WTC11 (cell line): Measurements from ENCODE around the gene CACHD1. TPM values are rescaled to one million over a fixed set of nuclear protein-coding genes. Genes with fewer than 3 reads are reported as not detected.
A peak's percentile ranks its signal among the peaks of the same experiment; 100 is the strongest.

Experiments
- ATAC-seq: fragments of 200-7000 bp; cut with Tn5 transposase; 2 replicates; pipeline ENCODE4 v1.10.0; 2021; ENCODE audit warnings: mild to moderate bottlenecking, moderate library complexity
- CTCF ChIA-PET: fragments of 300-600 bp; sonication (Branson Sonifier 250); formaldehyde crosslinking; loops from one replicate; lab custom pipeline; 2021; ENCODE audit warnings: antibody characterized with exemption; lab: Charles Lee
- POLR2A ChIA-PET: fragments of 350-600 bp; sonication (Branson Sonifier 250); formaldehyde crosslinking; loops from one replicate; lab custom pipeline; 2021; ENCODE audit warnings: antibody characterized with exemption; lab: Charles Lee
- DNase-seq: peaks from one replicate; pipeline ENCODE4 v3.0.0; 2021; ENCODE audit warnings: low spot score
- H3K27ac Mint-ChIP-seq: 2 replicates; pipeline ENCODE4 v1.8.0; 2021; ENCODE audit warnings: mixed read lengths
- H3K27me3 Mint-ChIP-seq: 2 replicates; pipeline ENCODE4 v1.8.0; 2021; ENCODE audit warnings: low read depth, mild to moderate bottlenecking, moderate library complexity, mixed read lengths
- H3K36me3 Mint-ChIP-seq: 2 replicates; pipeline ENCODE4 v1.8.0; 2021; ENCODE audit warnings: mixed read lengths
- H3K4me1 Mint-ChIP-seq: 2 replicates; pipeline ENCODE4 v1.8.0; 2022; ENCODE audit warnings: mixed read lengths
- H3K4me3 Mint-ChIP-seq: 2 replicates; pipeline ENCODE4 v1.8.0; 2021; ENCODE audit warnings: mild to moderate bottlenecking, moderate library complexity, mixed read lengths
- H3K9me3 Mint-ChIP-seq: 2 replicates; pipeline ENCODE4 v1.8.0; 2021; ENCODE audit warnings: mixed read lengths
- ATF6 ChIP-seq: sonication (generic); formaldehyde crosslinking; IDR thresholded peaks from 2 replicates; pipeline ENCODE4 v1.8.1; 2023; ENCODE audit warnings: mild to moderate bottlenecking, missing genetic modification reagents
- CREM ChIP-seq: sonication (generic); formaldehyde crosslinking; IDR thresholded peaks from 2 replicates; pipeline ENCODE4 v1.8.1; 2022; ENCODE audit warnings: mild to moderate bottlenecking, missing genetic modification reagents, moderate library complexity
- CTCF ChIP-seq: fragments of 200-600 bp; IDR thresholded peaks from 2 replicates; pipeline ENCODE4 v1.8.0; 2022; ENCODE audit warnings: antibody characterized with exemption
- E2F4 ChIP-seq: sonication (generic); formaldehyde crosslinking; IDR thresholded peaks from 2 replicates; pipeline ENCODE4 v1.8.1; 2022; ENCODE audit warnings: low read depth, mild to moderate bottlenecking, moderate library complexity, missing genetic modification reagents, borderline replicate concordance
- ELF4 ChIP-seq: sonication (generic); formaldehyde crosslinking; IDR thresholded peaks from 2 replicates; pipeline ENCODE4 v1.8.1; 2022; ENCODE audit warnings: low read depth, mild to moderate bottlenecking, moderate library complexity, missing genetic modification reagents
- EMX1 ChIP-seq: fragments of 250-450 bp; sonication (Bioruptor Pico); IDR thresholded peaks from 2 replicates; pipeline ENCODE4 v1.8.0; 2021; ENCODE audit warnings: mild to moderate bottlenecking
- FOXK1 ChIP-seq: sonication (generic); formaldehyde crosslinking; IDR thresholded peaks from 2 replicates; pipeline ENCODE4 v1.8.0; 2022; ENCODE audit warnings: mild to moderate bottlenecking, moderate library complexity, missing genetic modification reagents
- GRHL2 ChIP-seq: fragments of 250-450 bp; sonication (Bioruptor Pico); IDR thresholded peaks from 2 replicates; pipeline ENCODE4 v1.8.0; 2022; ENCODE audit warnings: mild to moderate bottlenecking, moderate library complexity; ENCODE audit not compliant: insufficient replicate concordance, severe bottlenecking
- GTF2I ChIP-seq: fragments of 250-450 bp; sonication (Bioruptor Pico); conservative IDR thresholded peaks from 2 replicates; pipeline ENCODE4 v1.4.0; 2021; ENCODE audit warnings: mild to moderate bottlenecking
- HMGA2 ChIP-seq: fragments of 250-450 bp; sonication (Bioruptor Pico); IDR thresholded peaks from 2 replicates; pipeline ENCODE4 v1.4.0; 2021; ENCODE audit warnings: mild to moderate bottlenecking, moderate library complexity
- KAT7 ChIP-seq: sonication (generic); formaldehyde crosslinking; IDR thresholded peaks from 2 replicates; pipeline ENCODE4 v1.8.1; 2023; ENCODE audit warnings: missing genetic modification reagents, mild to moderate bottlenecking, borderline replicate concordance
- MXD4 ChIP-seq: fragments of 250-450 bp; sonication (Bioruptor Pico); IDR thresholded peaks from 2 replicates; pipeline ENCODE4 v1.8.0; 2021; ENCODE audit warnings: mild to moderate bottlenecking, moderate library complexity, borderline replicate concordance
- NFE2L1 ChIP-seq: sonication (generic); formaldehyde crosslinking; IDR thresholded peaks from 2 replicates; pipeline ENCODE4 v1.8.1; 2023; ENCODE audit warnings: missing genetic modification reagents
- NR1H2 ChIP-seq: sonication (generic); formaldehyde crosslinking; IDR thresholded peaks from 2 replicates; pipeline ENCODE4 v1.9.0; 2021; ENCODE audit warnings: mild to moderate bottlenecking, moderate library complexity, missing genetic modification reagents
- OVOL2 ChIP-seq: fragments of 250-450 bp; sonication (Bioruptor Pico); IDR thresholded peaks from 2 replicates; pipeline ENCODE4 v1.9.0; 2021; ENCODE audit warnings: mild to moderate bottlenecking, borderline replicate concordance
- SOX15 ChIP-seq: fragments of 250-450 bp; sonication (Bioruptor Pico); IDR thresholded peaks from 2 replicates; pipeline ENCODE4 v1.9.0; 2021; ENCODE audit warnings: mild to moderate bottlenecking
- TEAD4 ChIP-seq: sonication (generic); formaldehyde crosslinking; IDR thresholded peaks from 2 replicates; pipeline ENCODE4 v1.8.0; 2022; ENCODE audit warnings: mild to moderate bottlenecking, missing genetic modification reagents
- ZMAT4 ChIP-seq: fragments of 250-450 bp; sonication (Bioruptor Pico); IDR thresholded peaks from 2 replicates; pipeline ENCODE4 v1.9.0; 2021; ENCODE audit warnings: mild to moderate bottlenecking
- total RNA-seq: library from RNA; stranded (reverse); gene quantifications from 3 replicates; pipeline ENCODE4 v1.2.3, GENCODE V29; 2021
- TF ChIP-seq, protein P1 (sequence below): sonication (generic); formaldehyde crosslinking; IDR thresholded peaks from 2 replicates; pipeline ENCODE4 v1.8.1; 2022; ENCODE audit warnings: mild to moderate bottlenecking, missing genetic modification reagents, moderate library complexity, borderline replicate concordance
- TF ChIP-seq, protein P2 (sequence below): fragments of 250-450 bp; sonication (Bioruptor Pico); conservative IDR thresholded peaks from 2 replicates; pipeline ENCODE4 v1.9.0; 2021; ENCODE audit warnings: mild to moderate bottlenecking
- TF ChIP-seq, protein P3 (sequence below): sonication (generic); formaldehyde crosslinking; IDR thresholded peaks from 2 replicates; pipeline ENCODE4 v1.8.0; 2022; ENCODE audit warnings: mild to moderate bottlenecking, missing genetic modification reagents

The CACHD1 gene
- total RNA-seq, 1 experiment from 2014 or later: 26.3 TPM

DNA sequence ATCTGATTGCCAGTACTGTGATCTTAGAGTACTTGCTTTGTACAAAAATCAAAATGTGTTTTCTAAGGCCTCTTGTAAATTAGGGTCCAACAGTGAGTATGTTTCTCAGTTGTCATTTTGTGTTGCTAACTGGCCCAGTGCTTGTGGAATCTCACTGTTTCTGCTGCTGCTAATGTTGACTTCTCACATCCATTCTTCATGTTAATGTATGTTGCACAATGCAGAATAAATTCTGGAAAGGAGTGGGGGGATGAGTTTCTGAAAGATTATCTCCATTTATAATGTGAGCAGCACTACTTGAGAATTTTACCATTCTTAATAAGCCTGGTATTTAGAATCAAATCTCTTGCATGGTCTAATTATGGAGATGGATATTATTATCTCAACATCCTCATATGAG, 57.9 kb downstream of the CACHD1 start:
- POLR2A ChIA-PET: no interaction called here
- H3K4me1 Mint-ChIP-seq: peaks cover 85% of the 10 kb centered on the region
- 0 out of 2 replicates have a peak, but pooled peaks cover 6% of the 10 kb centered on the region for H3K9me3 Mint-ChIP-seq
- no peak overlapping the region for H3K27ac Mint-ChIP-seq
- ATAC-seq: no peak
- CTCF ChIA-PET: no interaction called here
- no peak for DNase-seq
- peaks cover 3% of the 10 kb centered on the region; the same call in 1 of the 2 replicates for H3K36me3 Mint-ChIP-seq
- TF ChIP-seq ZMAT4 (CRISPR knock-in tag) (no peak), ATF6 (CRISPR knock-in tag) (no peak), OVOL2 (CRISPR knock-in tag) (no peak), NFE2L1 (CRISPR knock-in tag) (no peak)
- TF ChIP-seq, protein P1, sequence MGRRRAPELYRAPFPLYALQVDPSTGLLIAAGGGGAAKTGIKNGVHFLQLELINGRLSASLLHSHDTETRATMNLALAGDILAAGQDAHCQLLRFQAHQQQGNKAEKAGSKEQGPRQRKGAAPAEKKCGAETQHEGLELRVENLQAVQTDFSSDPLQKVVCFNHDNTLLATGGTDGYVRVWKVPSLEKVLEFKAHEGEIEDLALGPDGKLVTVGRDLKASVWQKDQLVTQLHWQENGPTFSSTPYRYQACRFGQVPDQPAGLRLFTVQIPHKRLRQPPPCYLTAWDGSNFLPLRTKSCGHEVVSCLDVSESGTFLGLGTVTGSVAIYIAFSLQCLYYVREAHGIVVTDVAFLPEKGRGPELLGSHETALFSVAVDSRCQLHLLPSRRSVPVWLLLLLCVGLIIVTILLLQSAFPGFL: no peak
- H3K27me3 Mint-ChIP-seq: no peaks in the 10 kb centered on the region
- H3K4me3 Mint-ChIP-seq: no peak overlapping the region

GRCh38 chr1:64530969-64531692, 61.2 kb downstream of the CACHD1 start:
- H3K4me3 Mint-ChIP-seq: no peak overlapping the region
- no peak for ATAC-seq
- peaks cover 9% of the 10 kb centered on the region for H3K36me3 Mint-ChIP-seq
- H3K27ac Mint-ChIP-seq: peak overlapping the region; percentile 13; the same call in 1 of the 2 replicates
- peaks cover 69% of the 10 kb centered on the region for H3K4me1 Mint-ChIP-seq
- CTCF ChIA-PET: no interaction called here
- no peaks in the 10 kb centered on the region for H3K27me3 Mint-ChIP-seq
- POLR2A ChIA-PET: no interaction called here
- no peak for DNase-seq
- peaks cover 13% of the 10 kb centered on the region for H3K9me3 Mint-ChIP-seq
- no peak for TF ChIP-seq FOXK1 (CRISPR knock-in tag)
- TF ChIP-seq NR1H2 (CRISPR knock-in tag): no peak
- TF ChIP-seq E2F4: no peak
- TF ChIP-seq EMX1 (CRISPR knock-in tag): no peak
- TF ChIP-seq TEAD4: no peak

GRCh38 chr1:64532646-64533045, 62.7 kb downstream of the CACHD1 start:
- peaks cover 70% of the 10 kb centered on the region for H3K4me1 Mint-ChIP-seq
- H3K27ac Mint-ChIP-seq: peak overlapping the region; percentile 40
- ATAC-seq (no peak), DNase-seq (no peak)
- ChIA-PET POLR2A (no interaction called here), CTCF (no interaction called here)
- TF ChIP-seq SOX15 (CRISPR knock-in tag) (no peak), KAT7 (CRISPR knock-in tag) (no peak), ELF4 (CRISPR knock-in tag) (no peak), GTF2I (CRISPR knock-in tag) (no peak), GRHL2 (CRISPR knock-in tag) (no peak), MXD4 (CRISPR knock-in tag) (no peak), CTCF (no peak), HMGA2 (CRISPR knock-in tag) (no peak), CREM (CRISPR knock-in tag) (no peak)
- TF ChIP-seq, protein P2, sequence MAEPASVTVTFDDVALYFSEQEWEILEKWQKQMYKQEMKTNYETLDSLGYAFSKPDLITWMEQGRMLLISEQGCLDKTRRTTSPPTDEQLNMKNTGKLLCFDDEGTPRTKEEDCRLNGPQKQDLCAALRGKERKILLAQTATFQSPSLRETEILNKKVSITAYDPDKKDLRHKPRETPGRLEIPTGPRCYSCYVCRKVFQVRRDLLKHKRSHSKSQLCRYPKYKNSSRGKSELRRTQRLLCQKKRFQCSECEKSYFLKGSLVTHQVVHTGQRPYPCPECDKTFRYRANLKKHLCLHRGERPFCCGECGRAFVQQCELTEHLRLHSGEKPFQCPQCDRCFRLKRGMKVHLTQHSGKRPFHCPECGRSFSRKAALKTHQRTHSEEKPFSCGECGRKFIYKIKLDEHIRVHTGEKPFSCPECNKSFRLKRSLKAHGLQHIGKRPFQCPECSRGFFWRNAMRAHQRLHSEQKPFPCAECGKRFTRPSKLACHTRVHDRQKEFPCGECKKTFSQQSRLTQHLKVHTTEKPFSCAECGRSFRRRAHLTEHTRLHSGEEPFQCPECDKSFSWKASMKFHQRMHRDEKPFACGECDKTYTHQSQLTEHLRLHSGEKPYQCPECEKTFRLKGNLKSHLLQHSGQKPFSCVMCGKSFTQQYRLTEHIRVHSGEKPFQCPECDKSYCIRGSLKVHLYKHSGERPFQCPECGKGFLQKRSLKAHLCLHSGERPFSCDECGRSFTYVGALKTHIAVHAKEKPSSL (CRISPR knock-in tag): no peak
- TF ChIP-seq, protein P3, sequence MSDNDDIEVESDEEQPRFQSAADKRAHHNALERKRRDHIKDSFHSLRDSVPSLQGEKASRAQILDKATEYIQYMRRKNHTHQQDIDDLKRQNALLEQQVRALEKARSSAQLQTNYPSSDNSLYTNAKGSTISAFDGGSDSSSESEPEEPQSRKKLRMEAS (CRISPR knock-in tag): no peak
- no peak overlapping the region for H3K4me3 Mint-ChIP-seq
- H3K27me3 Mint-ChIP-seq: no peaks in the 10 kb centered on the region
- H3K9me3 Mint-ChIP-seq: peaks cover 13% of the 10 kb centered on the region
- peaks cover 9% of the 10 kb centered on the region for H3K36me3 Mint-ChIP-seq
